Smooth muscle cell (in vitro differentiated cells): Measurements from ENCODE around the gene NT5C2. TPM values are rescaled to one million over a fixed set of nuclear protein-coding genes. Genes with fewer than 3 reads are reported as not detected.

Experiments
- DNase-seq: peaks from one replicate; lab custom pipeline; 2025; ENCODE audit not compliant: unreplicated experiment; lab: John Stamatoyannopoulos, UW
- H2AFZ ChIP-seq: fragments of 200-600 bp; sonication (generic); 2 replicates; pipeline ENCODE4 v1.6.0; 2016; ENCODE audit warnings: antibody characterized with exemption, low read depth, mild to moderate bottlenecking
- H3F3A ChIP-seq: fragments of 200-600 bp; sonication (generic); 2 replicates; pipeline ENCODE4 v1.6.0; 2017; ENCODE audit warnings: antibody characterized with exemption, low read depth
- H3K27ac ChIP-seq: fragments of 200-600 bp; sonication (generic); 2 replicates; pipeline ENCODE4 v1.5.1; 2016; ENCODE audit warnings: low read depth, mild to moderate bottlenecking
- H3K27me3 ChIP-seq: fragments of 200-600 bp; sonication (generic); 2 replicates; pipeline ENCODE4 v1.6.1; 2016; ENCODE audit warnings: low read depth, mild to moderate bottlenecking
- H3K36me3 ChIP-seq: fragments of 200-600 bp; sonication (generic); 2 replicates; pipeline ENCODE4 v1.5.1; 2016; ENCODE audit warnings: low read depth
- H3K4me1 ChIP-seq: fragments of 200-600 bp; sonication (generic); 2 replicates; pipeline ENCODE4 v1.5.1; 2016; ENCODE audit warnings: low read depth
- H3K4me2 ChIP-seq: fragments of 200-600 bp; sonication (generic); 2 replicates; pipeline ENCODE4 v1.6.0; 2016; ENCODE audit warnings: mild to moderate bottlenecking
- H3K4me3 ChIP-seq: fragments of 200-600 bp; sonication (generic); 2 replicates; pipeline ENCODE4 v1.5.1; 2016; ENCODE audit warnings: mild to moderate bottlenecking
- H3K79me2 ChIP-seq: fragments of 200-600 bp; sonication (generic); 2 replicates; pipeline ENCODE4 v1.6.0; 2016; ENCODE audit warnings: low read depth, mild to moderate bottlenecking
- H3K9ac ChIP-seq: fragments of 200-600 bp; sonication (generic); 2 replicates; pipeline ENCODE4 v1.6.0; 2016; ENCODE audit warnings: low read depth
- H3K9me3 ChIP-seq: fragments of 200-600 bp; sonication (generic); replicated peaks from 2 replicates; pipeline ENCODE4 v1.5.1; 2016; ENCODE audit warnings: low read depth
- H4K20me1 ChIP-seq: fragments of 200-600 bp; sonication (generic); 2 replicates; pipeline ENCODE4 v1.6.0; 2016; ENCODE audit warnings: low read depth
- CTCF ChIP-seq: fragments of 200-600 bp; sonication (generic); IDR thresholded peaks from 2 replicates; pipeline ENCODE4 v1.5.1; 2017; ENCODE audit warnings: borderline replicate concordance, mild to moderate bottlenecking, antibody characterized with exemption; ENCODE audit not compliant: insufficient read depth, poor library complexity, severe bottlenecking
- WGBS: methylation state at CpG from one replicate; pipeline ENCODE4 v1.1.7; 2016; ENCODE audit warnings: low lambda C conversion rate; 5-methylcytosine and 5-hydroxymethylcytosine counted together
- polyA plus RNA-seq: library from polyadenylated mRNA; unstranded; fragments of >200 nt; fragmentation: Nextera tagmentation; extraction: Ambion mirVana; gene quantifications from 2 replicates; pipeline ENCODE4 v1.2.1, GENCODE V29; 2016
- total RNA-seq: library from RNA; depleted of rRNA; stranded (reverse); fragments of >200 nt; gene quantifications from 2 replicates; pipeline ENCODE4 v1.2.3, GENCODE V29; 2014

The NT5C2 gene
- total and polyA plus RNA-seq, 2 experiments from 2014 or later = 19.1 to 33.5 TPM

- Histone ChIP-seq H2AFZ (no peak overlapping the region), H3K4me3 (no peak overlapping the region), H3F3A (no peaks in the 10 kb centered on the region), H3K4me1 (no peaks in the 10 kb centered on the region), H3K79me2 (no peaks in the 10 kb centered on the region), H3K36me3 (no peaks in the 10 kb centered on the region), H3K4me2 (no peak overlapping the region), H3K9me3 (no peaks in the 10 kb centered on the region), H3K27me3 (no peaks in the 10 kb centered on the region), H4K20me1 (no peaks in the 10 kb centered on the region), H3K9ac (no peak overlapping the region), H3K27ac (no peak overlapping the region)
- DNase-seq = no peak
- 98% methylated on average over 8 of the region's 8 CpGs for WGBS
- TF ChIP-seq CTCF = no peak
Observed at GRCh38 chr10:103072891-103073290, 120.2 kb downstream of the NT5C2 start.

GRCh38 chr10:103072276-103072675 lies 120.8 kb downstream of the NT5C2 start:
- Histone ChIP-seq H3K27ac (no peak overlapping the region), H3K9ac (no peak overlapping the region), H3K4me3 (no peak overlapping the region), H4K20me1 (no peaks in the 10 kb centered on the region), H3K9me3 (no peaks in the 10 kb centered on the region), H3K79me2 (no peaks in the 10 kb centered on the region), H3K36me3 (no peaks in the 10 kb centered on the region), H3K4me2 (no peak overlapping the region), H2AFZ (no peak overlapping the region), H3K27me3 (no peaks in the 10 kb centered on the region), H3K4me1 (no peaks in the 10 kb centered on the region), H3F3A (no peaks in the 10 kb centered on the region)
- no peak for TF ChIP-seq CTCF
- WGBS = 94% methylated on average over 7 of the region's 22 CpGs
- DNase-seq = no peak

GRCh38 chr10:103069453-103070331 lies 123.4 kb downstream of the NT5C2 start:
- H3F3A ChIP-seq = no peaks in the 10 kb centered on the region
- H3K36me3 ChIP-seq = no peaks in the 10 kb centered on the region
- H3K9me3 ChIP-seq = no peaks in the 10 kb centered on the region
- no peak overlapping the region for H3K27ac ChIP-seq
- no peaks in the 10 kb centered on the region for H3K27me3 ChIP-seq
- no peaks in the 10 kb centered on the region for H3K4me1 ChIP-seq
- no peak for DNase-seq
- H4K20me1 ChIP-seq = no peaks in the 10 kb centered on the region
- no peak overlapping the region for H3K4me3 ChIP-seq
- WGBS = 39% methylated on average over 16 of the region's 16 CpGs
- no peak overlapping the region for H3K4me2 ChIP-seq
- no peaks in the 10 kb centered on the region for H3K79me2 ChIP-seq
- no peak overlapping the region for H2AFZ ChIP-seq
- TF ChIP-seq CTCF = peak; percentile 68
- no peak overlapping the region for H3K9ac ChIP-seq

GRCh38 chr10:103067956-103068355 lies 125.1 kb downstream of the NT5C2 start:
- no peaks in the 10 kb centered on the region for H3K9me3 ChIP-seq
- DNase-seq = no peak

More at GRCh38 chr10:103067956-103068355, 125.1 kb downstream of the NT5C2 start:
- no peak overlapping the region for H3K9ac ChIP-seq
- H2AFZ ChIP-seq = no peak overlapping the region
- TF ChIP-seq CTCF = no peak
- H3K36me3 ChIP-seq = no peaks in the 10 kb centered on the region
- 93% methylated on average over 6 of the region's 6 CpGs for WGBS
- H3K4me2 ChIP-seq = no peak overlapping the region
- H3K27me3 ChIP-seq = no peaks in the 10 kb centered on the region
- H4K20me1 ChIP-seq = no peaks in the 10 kb centered on the region
- H3K4me3 ChIP-seq = no peak overlapping the region
- H3K4me1 ChIP-seq = no peaks in the 10 kb centered on the region
- no peak overlapping the region for H3K27ac ChIP-seq
- no peaks in the 10 kb centered on the region for H3F3A ChIP-seq
- H3K79me2 ChIP-seq = no peaks in the 10 kb centered on the region
